GM19438 (cell line): ENCODE data around the gene SLC6A20.

Source experiments
- ATAC-seq: cut with Tn5 transposase; IDR thresholded peaks from one replicate; pipeline ENCODE4 v1.9.1; 2021; ENCODE audit warnings: low read depth; ENCODE audit not compliant: unreplicated experiment

Gene SLC6A20

DNA sequence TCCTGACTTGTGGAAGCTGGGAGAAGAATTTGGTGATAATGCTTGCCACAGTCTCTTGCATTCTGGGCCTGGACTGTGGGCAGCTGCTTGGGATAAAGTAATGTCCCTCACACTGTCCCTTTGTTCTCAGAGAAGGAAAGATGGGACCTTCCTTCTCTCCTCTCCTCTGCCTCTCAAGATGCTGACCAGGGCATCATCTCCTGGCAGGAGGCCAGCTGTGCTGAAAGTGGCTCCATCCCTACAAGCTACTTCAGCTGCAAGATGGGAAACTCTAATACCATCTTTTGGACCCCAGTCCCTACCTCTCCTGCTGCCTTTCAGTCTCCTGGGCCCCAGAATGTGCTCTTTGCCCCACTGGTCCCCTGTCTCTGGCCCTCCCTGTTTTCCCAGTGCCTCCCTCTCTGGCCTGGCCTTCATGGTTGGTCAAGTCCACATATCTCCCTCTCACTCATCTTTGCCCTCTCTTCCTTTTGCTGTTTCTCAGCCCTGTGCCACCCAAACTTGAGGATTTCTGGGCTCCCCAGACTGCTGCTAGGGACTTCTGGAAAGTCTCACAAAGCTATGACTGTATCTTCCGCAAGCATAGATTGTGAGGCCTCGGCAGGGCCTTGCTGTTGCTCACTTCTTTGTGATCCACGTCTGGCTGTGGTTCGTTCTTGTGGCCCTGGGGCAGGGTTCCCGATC, 7.1 kb upstream of the SLC6A20 start:
- ATAC-seq, result no peak

- no peak for ATAC-seq
These were observed 5.8 kb upstream of the SLC6A20 start for GRCh38 chr3:45802146-45802545.

GRCh38 chr3:45800611-45801010, 4.3 kb upstream of the SLC6A20 start:
- ATAC-seq, result no peak

DNA sequence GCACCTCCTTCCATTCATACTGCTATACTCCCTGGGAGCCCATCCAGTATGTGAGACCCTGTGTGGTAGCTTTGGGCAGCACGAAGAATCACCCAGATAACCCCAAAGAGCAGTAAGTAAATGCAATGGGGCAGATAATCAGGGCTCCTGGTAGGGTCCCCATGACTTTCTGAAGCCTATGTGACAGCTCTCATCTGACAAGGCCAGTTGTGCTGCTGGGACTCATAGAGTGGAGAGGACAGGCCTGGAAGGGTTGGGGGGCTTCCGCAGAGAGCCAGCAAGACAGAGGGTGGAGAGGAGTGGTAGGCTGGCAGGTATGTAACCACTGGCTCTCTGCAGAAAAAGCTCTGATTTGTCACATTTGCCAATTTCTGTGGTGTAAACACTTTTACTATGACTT, 3.2 kb upstream of the SLC6A20 start:
- no peak for ATAC-seq

DNA sequence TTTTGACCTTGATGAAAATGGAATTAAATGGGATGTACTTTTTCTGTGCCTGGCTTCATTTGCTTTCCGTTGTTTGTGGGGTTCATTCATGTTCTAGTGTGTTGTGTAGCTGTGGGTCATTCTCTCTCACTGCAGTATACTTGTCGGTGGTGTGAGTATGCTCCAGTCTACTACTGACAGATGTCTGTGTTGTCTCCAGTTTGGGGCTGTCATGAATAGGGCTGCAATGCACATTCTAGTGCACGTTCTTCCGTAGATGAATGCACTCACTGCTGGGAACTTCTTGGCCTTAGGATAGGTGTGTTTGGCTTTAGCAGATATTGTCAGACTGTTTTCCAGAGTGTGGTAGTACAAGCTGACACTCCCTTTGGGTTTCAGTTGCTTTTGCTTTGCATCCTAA, 1.7 kb upstream of the SLC6A20 start:
- no peak for ATAC-seq

DNA sequence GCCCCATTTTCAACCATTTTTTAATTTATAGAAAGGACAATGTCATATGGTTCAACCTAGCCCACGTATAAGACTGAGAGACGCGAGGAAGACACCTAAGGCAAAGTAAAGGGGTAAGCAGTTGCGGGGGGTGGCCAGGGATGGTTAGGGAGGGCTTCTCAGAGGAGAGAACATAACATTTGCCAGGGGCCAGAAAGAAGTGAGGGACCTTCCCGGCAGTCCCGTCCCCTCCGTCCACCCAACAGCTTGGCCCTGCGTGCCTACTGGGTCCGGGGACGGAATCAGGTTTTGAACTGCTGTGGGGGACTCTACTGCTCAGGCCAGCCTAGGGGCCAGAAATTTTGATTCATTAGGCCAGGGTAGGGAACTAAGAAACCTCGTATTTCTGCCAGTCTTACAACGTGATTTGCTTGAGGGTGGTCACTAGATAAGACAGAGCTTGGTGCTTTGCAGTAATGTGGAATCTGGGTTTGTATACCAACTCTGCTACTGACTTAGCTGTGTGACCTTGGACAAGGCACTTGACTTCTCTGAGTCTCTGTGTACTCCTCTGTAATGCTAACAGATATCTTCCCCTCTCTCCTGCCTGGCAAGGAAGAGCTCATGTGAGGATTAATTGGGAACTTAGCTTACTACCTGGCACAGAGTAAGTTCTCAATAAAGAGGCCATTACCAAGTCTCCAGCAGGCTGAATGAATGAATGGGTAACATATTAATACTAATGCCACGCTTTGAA, 734 bp upstream of the SLC6A20 start:
- ATAC-seq, result no peak

- ATAC-seq, result no peak
These were observed 841 bp downstream of the SLC6A20 start for GRCh38 chr3:45795509-45795881.

DNA sequence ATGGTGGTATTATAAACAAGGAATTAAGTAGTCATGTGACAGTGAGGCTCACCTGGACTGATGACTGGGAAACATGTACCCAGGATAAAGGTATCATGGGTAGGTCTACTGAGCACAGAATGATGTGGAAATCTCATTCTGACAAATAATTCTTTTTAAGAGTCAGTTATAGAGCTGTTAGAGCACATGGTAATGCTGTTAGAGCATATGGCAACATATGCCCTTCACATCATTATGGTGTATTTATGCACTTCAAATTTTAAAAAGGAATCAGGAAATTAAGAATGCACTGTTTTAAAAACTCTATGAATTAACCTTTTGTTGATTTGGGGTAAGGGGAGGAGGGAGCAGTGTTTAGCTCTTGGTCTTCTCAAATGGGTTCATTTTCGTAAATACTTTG, 1.7 kb downstream of the SLC6A20 start:
- ATAC-seq, result no peak

DNA sequence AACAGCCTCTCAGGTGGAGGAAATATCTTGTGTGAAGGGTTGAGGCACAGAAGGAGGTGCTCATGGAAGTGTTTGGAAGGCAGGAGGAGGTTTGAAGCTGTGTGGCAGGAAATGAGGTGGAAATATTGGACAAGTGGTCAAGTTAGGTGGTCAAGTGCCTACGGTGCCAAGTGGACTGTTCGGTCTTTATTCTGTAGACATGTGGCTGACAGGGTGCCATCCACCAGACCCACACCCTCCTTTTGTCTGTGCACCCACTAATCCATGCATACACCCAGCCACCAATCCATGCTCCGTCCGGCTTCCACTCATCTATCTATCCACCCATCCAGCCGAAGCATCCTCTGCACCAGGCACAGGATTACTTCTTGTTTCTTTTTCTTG, 2.2 kb downstream of the SLC6A20 start:
- no peak for ATAC-seq

- no peak for ATAC-seq
These were observed 2.7 kb downstream of the SLC6A20 start for GRCh38 chr3:45793482-45794176.

DNA sequence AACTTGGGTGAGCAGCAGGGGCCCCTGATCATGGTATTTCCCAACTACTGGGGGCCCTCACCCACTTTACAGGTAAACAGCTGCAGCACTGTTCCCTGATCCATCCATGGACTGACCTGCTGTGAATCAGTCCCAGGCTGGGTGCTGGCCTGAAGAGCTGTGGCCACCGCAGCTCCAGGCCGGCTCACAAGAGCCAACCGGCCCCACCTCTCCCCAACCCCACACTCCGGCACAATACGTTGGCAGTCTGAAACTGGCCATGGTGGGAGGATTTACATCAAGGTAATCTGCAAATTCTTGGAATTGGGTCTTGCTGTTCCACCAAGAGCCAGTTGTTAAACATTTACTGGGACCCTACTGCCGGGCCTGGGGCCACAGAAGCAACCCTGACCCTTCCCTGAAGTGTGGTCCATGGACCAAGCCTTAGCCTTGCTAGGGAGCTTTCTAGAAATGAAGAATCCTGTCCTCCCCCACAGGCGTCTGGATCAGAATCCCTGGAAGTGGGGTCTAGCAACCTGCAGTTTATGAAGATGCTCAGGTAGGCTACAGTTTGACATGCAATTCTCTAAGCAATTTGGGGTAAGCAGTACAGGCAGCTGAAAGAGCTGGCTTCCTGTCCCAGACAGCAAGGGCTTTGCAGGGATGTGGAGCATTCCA, 3.7 kb downstream of the SLC6A20 start:
- ATAC-seq, result no peak

GRCh38 chr3:45792036-45792435, 4.3 kb downstream of the SLC6A20 start:
- no peak for ATAC-seq

DNA sequence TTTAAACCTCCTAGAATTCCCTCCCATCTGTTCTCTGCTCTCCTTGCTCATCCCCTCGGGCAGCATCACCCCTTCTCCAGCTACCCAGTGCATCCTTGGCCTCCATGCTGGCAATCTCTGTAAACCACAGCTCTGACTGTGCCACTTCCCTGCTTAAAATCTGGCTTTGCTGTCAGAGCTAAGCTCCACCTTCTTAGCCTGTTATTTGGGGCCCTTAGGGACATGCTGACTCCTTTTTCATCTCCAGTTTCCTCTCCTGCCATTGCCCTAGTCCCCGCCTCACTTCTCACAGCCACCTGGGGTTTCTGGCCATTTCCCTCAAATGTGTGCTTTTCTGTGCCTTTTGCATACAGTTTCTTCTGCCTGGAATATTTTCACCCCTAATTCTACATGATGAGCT, 5.7 kb downstream of the SLC6A20 start:
- ATAC-seq, result no peak

GRCh38 chr3:45789235-45789812, 7.0 kb downstream of the SLC6A20 start:
- no peak for ATAC-seq

DNA sequence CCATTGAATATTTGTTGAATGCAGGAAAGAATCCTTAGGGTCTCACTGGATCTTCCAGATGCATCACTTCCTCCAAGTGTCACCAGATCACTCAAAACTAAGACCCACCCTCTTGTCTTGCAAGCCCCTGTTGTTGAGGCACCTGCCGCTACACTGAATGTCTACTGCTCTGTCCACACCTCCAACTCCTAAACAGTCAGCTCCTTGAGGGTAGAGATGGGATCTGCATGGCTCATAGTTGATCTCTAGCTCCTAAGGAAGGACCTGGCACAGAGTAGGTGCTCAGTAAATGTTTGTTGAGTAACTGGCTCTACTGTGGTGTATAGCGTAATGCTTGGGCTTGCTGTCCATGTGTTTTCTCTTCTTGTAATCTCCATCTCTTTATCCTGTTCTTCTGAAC, 8.8 kb downstream of the SLC6A20 start:
- ATAC-seq, result no peak

- ATAC-seq, result no peak
These were observed 9.4 kb downstream of the SLC6A20 start for GRCh38 chr3:45786801-45787495.

- ATAC-seq, result no peak
These were observed 10.7 kb downstream of the SLC6A20 start for GRCh38 chr3:45785605-45786150.

DNA sequence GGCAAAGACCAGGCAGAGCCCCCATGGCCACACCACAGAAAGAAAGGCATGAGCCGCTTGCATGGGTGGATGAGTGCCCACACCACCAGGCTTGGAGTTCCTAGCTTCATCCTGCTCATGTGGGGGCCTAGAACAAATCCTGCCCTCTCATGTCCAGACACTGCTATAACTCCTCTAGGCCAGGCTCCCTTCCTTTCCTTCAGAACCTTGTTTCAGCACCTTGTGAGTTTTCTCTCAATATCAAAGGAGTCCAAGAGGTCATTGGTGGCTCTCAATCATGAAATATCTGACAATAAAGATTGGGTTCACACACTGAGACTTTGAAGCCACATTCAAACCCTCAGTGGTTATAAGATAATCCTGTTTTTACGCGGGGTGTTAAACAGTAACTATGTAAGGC, 12.7 kb downstream of the SLC6A20 start:
- no peak for ATAC-seq

- ATAC-seq, result no peak
These were observed 14.0 kb downstream of the SLC6A20 start for GRCh38 chr3:45782381-45782780.

- ATAC-seq, result no peak
These were observed 14.5 kb downstream of the SLC6A20 start for GRCh38 chr3:45781841-45782240.
